ENCODE results near the gene MROH8. TPM values are rescaled to one million over a fixed set of nuclear protein-coding genes. Genes with fewer than 3 reads are reported as not detected.

Gene MROH8
- total RNA-seq = 4.4 TPM

DNA sequence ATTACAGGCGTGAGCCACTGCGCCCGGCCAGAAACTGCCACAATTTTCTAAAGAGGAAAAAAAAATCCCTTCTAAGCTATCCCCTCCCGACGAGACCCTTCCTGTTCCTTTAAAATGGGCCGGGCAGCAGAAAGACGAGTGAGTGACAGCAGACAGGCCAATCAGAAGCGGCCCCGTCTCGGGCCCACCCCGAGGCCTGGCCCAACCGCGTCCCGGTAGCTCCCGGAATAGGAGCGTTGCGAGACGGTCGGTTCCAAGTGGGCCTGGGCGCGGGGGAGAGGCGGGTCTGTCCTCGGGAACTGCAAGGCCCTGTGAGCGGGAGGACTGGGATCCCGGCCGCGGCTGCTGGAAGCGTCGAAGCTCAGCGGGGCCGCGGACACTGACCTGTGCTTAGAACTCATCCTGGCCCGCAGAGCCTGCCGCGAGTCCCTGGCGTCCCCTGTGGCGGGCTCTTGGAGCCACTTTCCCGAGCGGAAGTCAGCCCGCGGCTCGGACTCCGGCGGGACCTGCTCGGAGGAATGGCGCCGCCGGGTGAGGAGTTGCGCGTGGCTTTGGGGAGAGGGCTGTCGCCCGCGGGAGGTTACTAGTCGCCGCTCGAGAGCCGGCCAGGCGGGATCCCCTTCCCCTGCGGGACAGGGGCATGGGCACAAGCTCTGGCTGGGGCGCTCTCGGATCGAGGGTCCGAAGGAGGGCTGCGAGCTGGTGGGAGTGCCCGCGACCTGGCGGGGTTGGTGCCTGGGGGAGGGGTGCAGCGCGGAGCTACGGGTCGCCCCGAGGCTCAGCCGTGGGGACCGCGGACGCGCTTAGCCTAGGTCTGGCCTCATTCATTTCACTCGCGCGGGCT lies at the start of gene MROH8, which contains the start of gene RPN2:
MROH8 (minus strand) TSS at position 710 of the 844 bp plus-strand sequence.
RPN2 (plus strand) TSS at position 492 of the 844 bp plus-strand sequence; CDS start at position 519, 27 bp downstream.

DNA sequence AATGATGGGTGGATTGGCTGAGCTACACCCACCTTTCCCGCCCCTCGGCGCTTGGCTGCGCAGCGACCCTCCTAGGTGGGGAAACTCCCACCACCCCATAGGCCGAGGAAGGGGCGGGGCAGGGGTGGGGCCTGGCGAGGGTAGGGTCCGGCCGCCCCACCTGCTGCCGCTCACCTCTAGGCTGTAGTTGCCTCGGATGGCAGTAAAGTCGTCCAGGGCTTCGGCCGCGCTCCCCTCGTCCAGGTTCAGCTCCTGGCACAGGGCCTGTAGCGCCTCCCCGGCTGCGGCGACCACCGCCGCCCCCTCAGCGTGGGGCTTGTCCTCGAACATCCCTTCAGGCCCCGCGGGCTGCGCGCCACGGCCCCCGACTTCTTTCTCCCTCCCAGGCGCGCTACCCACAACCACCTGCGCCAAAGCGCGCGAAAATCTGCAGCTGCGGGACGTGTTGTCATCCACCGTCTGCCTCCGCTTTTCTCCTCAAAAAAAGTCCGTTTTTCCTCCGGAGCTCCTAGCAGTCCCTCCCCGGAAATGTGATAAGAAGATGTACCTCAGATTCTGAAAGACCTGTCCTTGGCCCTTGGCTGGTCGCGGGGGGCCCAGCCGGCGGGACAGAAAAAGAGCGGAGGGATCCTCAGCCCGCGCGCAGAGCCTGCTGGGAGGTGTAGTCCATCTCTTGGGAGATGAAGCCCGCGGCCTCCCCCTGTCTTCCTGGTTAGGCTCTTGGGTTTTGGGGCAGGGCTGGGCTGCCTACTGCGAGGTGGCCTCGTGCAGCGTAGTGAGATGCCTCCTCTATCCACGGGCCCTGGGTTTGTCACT lies 83.5 kb downstream of the MROH8 start, which contains the start of gene RBL1:
RBL1 (minus strand) TSS at position 399 of the 816 bp plus-strand sequence; CDS start at position 330, 69 bp downstream.

Other genes with a start within 250 kb of the MROH8 start
- gene SAMHD1, start 227.8 kb downstream of the MROH8 start, total RNA-seq = 38.8 TPM
- gene RBL1, start 83.6 kb downstream of the MROH8 start, total RNA-seq = 25.0 TPM
- 129 TPM for gene RPN2, start 218 bp downstream of the MROH8 start, total RNA-seq
- not detected for gene GHRH, start 82.3 kb upstream of the MROH8 start, total RNA-seq
- gene MANBAL, start 110.1 kb upstream of the MROH8 start, total RNA-seq = 13.1 TPM
- 34.4 TPM for gene SRC, start 166.6 kb upstream of the MROH8 start, total RNA-seq